22Rv1 (cell line): Measurements from ENCODE around the gene NXPE4.
"Not testable (repeated sequence)": the region's sequence is repeated elsewhere in the genome, so short reads cannot be mapped to it uniquely, and the experiment has no call there.

ENCODE experiments used
- H3K27ac ChIP-seq: fragments of 450-650 bp; 2 replicates; pipeline ENCODE4 v1.5.1; 2017
- CTCF ChIP-seq: fragments of 450-650 bp; IDR thresholded peaks from 2 replicates; pipeline ENCODE4 v1.5.1; 2017; ENCODE audit warnings: mild to moderate bottlenecking
- ZFX ChIP-seq: fragments of 450-650 bp; IDR thresholded peaks from 2 replicates; pipeline ENCODE4 v1.6.1; 2017; ENCODE audit warnings: antibody characterized with exemption, borderline replicate concordance

Gene NXPE4

GRCh38 chr11:114606003-114606801 is 10.6 kb upstream of the NXPE4 start:
- TF ChIP-seq ZFX = no peak
- no peak for TF ChIP-seq CTCF
- no peak overlapping the region for H3K27ac ChIP-seq

- no peak overlapping the region for H3K27ac ChIP-seq
- TF ChIP-seq CTCF (no peak), ZFX (no peak)
Observed at GRCh38 chr11:114605370-114605769, 9.8 kb upstream of the NXPE4 start.

GRCh38 chr11:114604886-114605285 is 9.3 kb upstream of the NXPE4 start:
- H3K27ac ChIP-seq = no peak overlapping the region
- TF ChIP-seq CTCF = no peak
- no peak for TF ChIP-seq ZFX

GRCh38 chr11:114604179-114604813 is 8.7 kb upstream of the NXPE4 start:
- TF ChIP-seq ZFX = no peak
- TF ChIP-seq CTCF = no peak
- no peak overlapping the region for H3K27ac ChIP-seq

- H3K27ac ChIP-seq = not testable (repeated sequence)
Observed at GRCh38 chr11:114603151-114603550, 7.6 kb upstream of the NXPE4 start.

- H3K27ac ChIP-seq = no peak overlapping the region
- TF ChIP-seq CTCF (no peak), ZFX (no peak)
Observed at GRCh38 chr11:114598461-114598860, 2.9 kb upstream of the NXPE4 start.

GRCh38 chr11:114596175-114596919 is 761 bp upstream of the NXPE4 start:
- no peak overlapping the region for H3K27ac ChIP-seq
- TF ChIP-seq CTCF (no peak), ZFX (no peak)
